ENCODE measurements around the gene RAPGEF1.

- TF ChIP-seq CTCF (IDR thresholded peaks at IDR 0.05; ENCODE audit: insufficient read depth, low read length, poor library complexity, severe bottlenecking): no peak
- no peak for TF ChIP-seq EZH2phosphoT487 (conservative IDR thresholded peaks at IDR 0.05; ENCODE audit: low read length)
These were observed 66.8 kb downstream of the RAPGEF1 start for GRCh38 chr9:131673068-131673467.

All from SU-DHL-6 (cell line).